RWPE1 (cell line): Measurements from ENCODE around the gene CENPO.

Experiments used
- CTCF ChIA-PET: fragments of 350-600 bp; sonication (Branson Sonifier 250); formaldehyde crosslinking; extraction: SDS; loops from one replicate; lab custom pipeline; 2021; lab: Yijun Ruan, JAX
- POLR2A ChIA-PET: fragments of 400-600 bp; formaldehyde crosslinking; extraction: SDS; loops from one replicate; lab custom pipeline; 2020; ENCODE audit warnings: antibody characterized with exemption; ENCODE audit not compliant: low non-redundant PET; lab: Yijun Ruan, JAX
- DNase-seq: peaks from one replicate; pipeline ENCODE4 v3.0.0; 2012; ENCODE audit warnings: low spot score
- H3K27ac ChIP-seq: fragments of 450-650 bp; 2 replicates; pipeline ENCODE4 v1.5.1; 2017
- CTCF ChIP-seq: fragments of 450-650 bp; conservative IDR thresholded peaks from 2 replicates; pipeline ENCODE4 v1.5.1; 2017; ENCODE audit warnings: low read depth, mild to moderate bottlenecking

CENPO gene

GRCh38 chr2:24843330-24843860 lies 50.2 kb downstream of the CENPO start:
- no peak overlapping the region for H3K27ac ChIP-seq
- CTCF ChIA-PET = no interaction called here
- no peak for TF ChIP-seq CTCF
- DNase-seq = no peak
- POLR2A ChIA-PET = no interaction called here

- ChIA-PET CTCF (no interaction called here), POLR2A (no interaction called here)
- no peak for TF ChIP-seq CTCF
- DNase-seq = no peak
- H3K27ac ChIP-seq = no peak overlapping the region
Measured at GRCh38 chr2:24844023-24844685, 50.9 kb downstream of the CENPO start.

GRCh38 chr2:24845691-24846090 lies 52.5 kb downstream of the CENPO start:
- TF ChIP-seq CTCF = no peak
- CTCF ChIA-PET = no interaction called here

GRCh38 chr2:24850944-24851343 lies 57.7 kb downstream of the CENPO start:
- POLR2A ChIA-PET = no interaction called here
- CTCF ChIA-PET = no interaction called here
- no peak for TF ChIP-seq CTCF
- no peak overlapping the region for H3K27ac ChIP-seq
- DNase-seq = no peak

More at GRCh38 chr2:24845691-24846090, 52.5 kb downstream of the CENPO start:
- POLR2A ChIA-PET = no interaction called here
- no peak for DNase-seq
- H3K27ac ChIP-seq = no peak overlapping the region

GRCh38 chr2:24852026-24852425 lies 58.8 kb downstream of the CENPO start:
- DNase-seq = no peak
- CTCF ChIA-PET = no interaction called here
- TF ChIP-seq CTCF = no peak
- POLR2A ChIA-PET = no interaction called here
- no peak overlapping the region for H3K27ac ChIP-seq

GRCh38 chr2:24852431-24853020 lies 59.3 kb downstream of the CENPO start:
- ChIA-PET POLR2A (no interaction called here), CTCF (interaction anchor here (0.6 kb wide), 1 partner anchor 338 kb away, joined by 4 read pairs; no protein-coding TSS in a partner anchor)
- TF ChIP-seq CTCF = no peak
- DNase-seq = no peak
- no peak overlapping the region for H3K27ac ChIP-seq
